ENCODE measurements around the gene VAMP8. TPM values are rescaled to one million over a fixed set of nuclear protein-coding genes. Genes with fewer than 3 reads are reported as not detected.

VAMP8 gene
- total RNA-seq, result 1.6 to 2.4 TPM (median 2.1 TPM) in 3 replicates
- long read RNA-seq, partial matches to known transcripts, result 0 of 1 reads
- long read RNA-seq, other reads (novel, unspliced or antisense), result 0 of 1 reads

DNA sequence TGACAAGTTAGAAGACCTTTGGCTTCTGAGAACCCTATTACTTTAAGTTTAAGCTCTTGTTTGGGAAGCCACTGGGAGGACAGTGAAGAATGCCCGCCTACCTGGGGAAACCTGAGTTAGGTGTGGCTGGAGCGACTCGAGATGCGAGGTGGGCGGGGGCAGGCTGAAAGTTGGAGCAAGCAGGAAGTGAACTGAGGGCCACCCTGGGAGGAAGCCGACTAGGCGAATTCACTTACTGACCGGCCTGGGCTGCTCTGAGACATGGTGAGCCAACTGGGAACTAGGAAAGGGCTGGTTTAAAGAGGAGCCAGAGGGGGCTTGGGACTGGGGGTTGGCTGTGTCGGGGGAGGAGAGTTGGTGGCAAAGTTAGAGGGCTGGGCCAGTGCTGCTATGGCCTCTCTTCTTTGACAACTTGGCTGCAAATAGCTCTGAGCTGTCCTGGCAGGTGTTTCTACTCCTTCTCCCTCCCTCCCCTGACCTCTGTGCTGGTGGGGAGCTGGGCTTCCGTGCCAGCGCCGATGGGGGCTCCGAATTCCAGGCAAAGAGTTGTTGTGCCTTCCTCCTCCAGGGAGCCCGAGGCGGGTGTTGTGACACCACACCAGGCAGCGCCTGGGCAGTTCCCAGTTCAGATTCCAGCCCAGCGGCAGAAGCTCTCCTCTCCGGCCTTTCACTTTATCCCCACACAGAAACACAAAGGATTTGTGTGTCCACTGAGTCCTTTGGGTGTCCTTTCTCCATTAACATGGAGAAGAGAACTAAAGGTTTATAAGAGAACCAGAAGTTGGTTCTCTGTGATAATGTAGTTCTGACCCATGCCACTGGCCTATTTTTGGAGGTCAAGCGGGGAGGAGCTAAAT lies at the start of gene VAMP8:
Gene VAMP8 (plus strand): TSS at position 201 of the 857 bp plus-strand sequence. CDS start 61 bp downstream, at position 262.
- no peaks in the 10 kb centered on the region for H3K9me3 Mint-ChIP-seq (ENCODE audit: low read depth)
- TF ChIP-seq, protein P1, sequence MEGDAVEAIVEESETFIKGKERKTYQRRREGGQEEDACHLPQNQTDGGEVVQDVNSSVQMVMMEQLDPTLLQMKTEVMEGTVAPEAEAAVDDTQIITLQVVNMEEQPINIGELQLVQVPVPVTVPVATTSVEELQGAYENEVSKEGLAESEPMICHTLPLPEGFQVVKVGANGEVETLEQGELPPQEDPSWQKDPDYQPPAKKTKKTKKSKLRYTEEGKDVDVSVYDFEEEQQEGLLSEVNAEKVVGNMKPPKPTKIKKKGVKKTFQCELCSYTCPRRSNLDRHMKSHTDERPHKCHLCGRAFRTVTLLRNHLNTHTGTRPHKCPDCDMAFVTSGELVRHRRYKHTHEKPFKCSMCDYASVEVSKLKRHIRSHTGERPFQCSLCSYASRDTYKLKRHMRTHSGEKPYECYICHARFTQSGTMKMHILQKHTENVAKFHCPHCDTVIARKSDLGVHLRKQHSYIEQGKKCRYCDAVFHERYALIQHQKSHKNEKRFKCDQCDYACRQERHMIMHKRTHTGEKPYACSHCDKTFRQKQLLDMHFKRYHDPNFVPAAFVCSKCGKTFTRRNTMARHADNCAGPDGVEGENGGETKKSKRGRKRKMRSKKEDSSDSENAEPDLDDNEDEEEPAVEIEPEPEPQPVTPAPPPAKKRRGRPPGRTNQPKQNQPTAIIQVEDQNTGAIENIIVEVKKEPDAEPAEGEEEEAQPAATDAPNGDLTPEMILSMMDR (IDR thresholded peaks at IDR 0.05), result no peak
- H3K27me3 Mint-ChIP-seq (ENCODE audit: low read depth), result peaks cover 5% of the 10 kb centered on the region
- H3K4me1 Mint-ChIP-seq (ENCODE audit: low read depth), result peaks cover 20% of the 10 kb centered on the region
- peak within 1 kb of the TSS; percentile 49 for H3K27ac Mint-ChIP-seq (ENCODE audit: unreplicated experiment)
- no peaks in the 10 kb centered on the region for H3K36me3 Mint-ChIP-seq (ENCODE audit: low read depth)
- no peak for DNase-seq (ENCODE audit: low spot score)
- no peak within 1 kb of the TSS for H3K4me3 Mint-ChIP-seq (ENCODE audit: unreplicated experiment)

DNA sequence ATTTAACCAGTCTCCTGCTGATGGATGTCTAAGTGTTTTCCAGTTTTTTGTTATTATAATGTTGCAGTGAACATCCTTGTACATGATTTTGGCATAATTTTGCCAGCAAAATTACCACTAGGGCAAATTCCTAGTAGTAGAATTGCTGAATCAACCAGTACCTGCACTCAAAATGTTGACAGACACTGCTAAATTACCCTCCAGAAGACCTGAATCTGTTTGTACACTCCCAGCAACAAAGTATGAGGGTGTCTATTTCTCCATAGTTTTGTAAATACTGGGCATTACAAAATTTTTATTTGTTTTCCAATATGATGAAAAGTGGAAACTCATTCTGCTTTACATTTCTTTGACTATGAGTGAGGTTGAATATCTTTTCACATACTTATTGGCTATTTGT lies 49.6 kb upstream of the VAMP8 start:
- peaks cover 13% of the 10 kb centered on the region for H3K4me1 Mint-ChIP-seq (ENCODE audit: low read depth)
- H3K27me3 Mint-ChIP-seq (ENCODE audit: low read depth), result peaks cover 11% of the 10 kb centered on the region
- H3K27ac Mint-ChIP-seq (ENCODE audit: unreplicated experiment), result no peak overlapping the region
- TF ChIP-seq, protein P1 (IDR thresholded peaks at IDR 0.05), result no peak
- DNase-seq (ENCODE audit: low spot score), result no peak
- no peaks in the 10 kb centered on the region for H3K9me3 Mint-ChIP-seq (ENCODE audit: low read depth)
- no peak overlapping the region for H3K4me3 Mint-ChIP-seq (ENCODE audit: unreplicated experiment)
- H3K36me3 Mint-ChIP-seq (ENCODE audit: low read depth), result no peaks in the 10 kb centered on the region

DNA sequence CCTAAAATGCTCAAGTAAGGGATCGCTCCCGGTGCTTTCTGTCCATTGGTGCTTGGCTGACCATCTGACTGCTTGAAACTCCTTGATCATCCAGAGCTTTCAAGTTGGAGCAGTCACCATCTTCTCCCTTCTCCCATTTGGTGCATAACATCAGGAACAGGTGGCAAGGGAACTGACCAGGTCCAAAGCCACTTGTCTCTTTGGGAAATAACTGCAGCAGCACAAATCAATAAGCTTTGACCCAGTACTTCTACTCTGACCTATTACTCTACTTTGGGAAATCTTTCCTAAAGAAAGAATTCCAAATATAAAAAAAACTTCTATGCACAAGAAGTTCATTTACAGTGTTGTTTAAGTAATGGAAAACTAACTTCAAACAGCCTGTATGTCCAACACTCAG lies 49.0 kb upstream of the VAMP8 start:
- Mint-ChIP-seq H3K27me3 (ENCODE audit: low read depth) (peaks cover 11% of the 10 kb centered on the region), H3K4me3 (ENCODE audit: unreplicated experiment) (no peak overlapping the region), H3K4me1 (ENCODE audit: low read depth) (peaks cover 13% of the 10 kb centered on the region), H3K27ac (ENCODE audit: unreplicated experiment) (no peak overlapping the region), H3K36me3 (ENCODE audit: low read depth) (no peaks in the 10 kb centered on the region), H3K9me3 (ENCODE audit: low read depth) (no peaks in the 10 kb centered on the region)
- DNase-seq (ENCODE audit: low spot score), result no peak
- TF ChIP-seq, protein P1 (IDR thresholded peaks at IDR 0.05), result no peak

DNA sequence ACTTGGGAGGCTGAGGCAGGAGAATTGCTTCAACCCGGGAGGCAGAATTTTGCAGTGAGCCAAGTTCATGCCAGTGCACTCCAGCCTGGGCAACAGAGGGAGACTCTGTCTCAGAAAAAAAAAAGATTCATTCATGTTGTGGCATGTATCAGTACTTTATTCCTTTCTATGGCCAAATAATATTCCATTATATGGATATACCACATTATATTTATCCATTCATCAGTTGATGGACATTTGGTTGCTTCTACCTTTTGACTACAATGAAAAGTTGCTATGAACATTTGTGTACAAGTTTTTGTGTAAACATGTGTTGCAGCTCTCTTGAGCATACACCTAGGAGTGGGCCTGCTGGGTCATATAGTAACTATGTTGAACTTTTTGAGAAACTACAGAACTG lies 47.6 kb upstream of the VAMP8 start:
- H3K27me3 Mint-ChIP-seq (ENCODE audit: low read depth), result peaks cover 11% of the 10 kb centered on the region
- no peaks in the 10 kb centered on the region for H3K4me1 Mint-ChIP-seq (ENCODE audit: low read depth)
- no peak overlapping the region for H3K4me3 Mint-ChIP-seq (ENCODE audit: unreplicated experiment)
- no peaks in the 10 kb centered on the region for H3K9me3 Mint-ChIP-seq (ENCODE audit: low read depth)
- H3K36me3 Mint-ChIP-seq (ENCODE audit: low read depth), result no peaks in the 10 kb centered on the region
- DNase-seq (ENCODE audit: low spot score), result no peak
- TF ChIP-seq, protein P1 (IDR thresholded peaks at IDR 0.05), result no peak
- H3K27ac Mint-ChIP-seq (ENCODE audit: unreplicated experiment), result no peak overlapping the region

DNA sequence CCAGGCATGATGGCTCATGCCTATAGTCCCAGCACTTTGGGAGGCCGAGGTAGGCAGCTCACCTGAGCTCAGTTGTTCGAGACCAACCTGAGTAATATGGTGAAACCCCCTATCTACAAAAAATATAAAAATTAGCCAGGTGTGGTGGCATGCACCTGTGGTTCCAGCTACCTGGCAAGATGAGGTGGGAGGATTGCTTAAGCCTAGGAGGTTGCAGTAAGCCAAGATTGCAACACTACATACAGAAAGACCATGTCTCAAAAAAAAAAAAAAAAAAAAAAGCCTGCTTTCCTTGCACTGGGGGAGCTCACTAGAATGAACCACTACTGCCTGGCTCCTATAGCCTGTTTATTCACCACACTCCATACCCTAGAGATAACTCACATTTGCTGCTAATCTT lies 45.8 kb upstream of the VAMP8 start:
- Mint-ChIP-seq H3K4me1 (ENCODE audit: low read depth) (peaks cover 4% of the 10 kb centered on the region), H3K27ac (ENCODE audit: unreplicated experiment) (no peak overlapping the region), H3K27me3 (ENCODE audit: low read depth) (peaks cover 10% of the 10 kb centered on the region), H3K4me3 (ENCODE audit: unreplicated experiment) (no peak overlapping the region), H3K36me3 (ENCODE audit: low read depth) (no peaks in the 10 kb centered on the region), H3K9me3 (ENCODE audit: low read depth) (no peaks in the 10 kb centered on the region)
- TF ChIP-seq, protein P1 (IDR thresholded peaks at IDR 0.05), result no peak
- no peak for DNase-seq (ENCODE audit: low spot score)

All from chondrocyte (in vitro differentiated cells).